ENCODE data around the gene IQGAP2. TPM values are rescaled to one million over a fixed set of nuclear protein-coding genes. Genes with fewer than 3 reads are reported as not detected.

The IQGAP2 gene
- total and polyA plus RNA-seq, 8 donors, result 15.6 to 29.1 (median 17.1) TPM

DNA sequence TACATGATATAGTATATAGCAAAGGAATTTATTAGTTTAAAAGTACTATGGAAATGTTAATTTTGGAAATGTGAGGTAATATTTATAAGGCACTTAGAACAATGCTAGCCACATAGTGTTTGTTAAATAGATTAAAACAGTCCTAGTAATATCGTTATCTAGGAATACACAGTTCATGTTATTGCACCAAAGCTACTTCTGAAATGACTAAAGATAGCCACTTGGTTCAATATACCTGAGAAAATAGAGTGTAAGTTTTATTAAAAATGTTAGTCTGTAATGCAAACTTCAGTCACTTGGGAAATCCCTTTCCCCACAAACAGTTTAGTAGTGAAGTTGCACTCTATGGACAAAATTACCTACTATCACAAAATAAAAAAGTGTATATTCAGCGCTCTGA is 297.5 kb downstream of the IQGAP2 start:
- DNase-seq (no peak), ATAC-seq (no peak)
- Histone ChIP-seq H3K36me3 (peaks cover 0 to 30% of the 10 kb centered on the region in 2 donors), H3K4me1 (peaks cover 0 to 11% of the 10 kb centered on the region in 2 donors), H3K27me3 (no peaks in the 10 kb centered on the region), H3K9me3 (no peaks in the 10 kb centered on the region), H3K4me3 (no peak overlapping the region), H3K27ac (no peak overlapping the region)
- TF ChIP-seq, protein P1, sequence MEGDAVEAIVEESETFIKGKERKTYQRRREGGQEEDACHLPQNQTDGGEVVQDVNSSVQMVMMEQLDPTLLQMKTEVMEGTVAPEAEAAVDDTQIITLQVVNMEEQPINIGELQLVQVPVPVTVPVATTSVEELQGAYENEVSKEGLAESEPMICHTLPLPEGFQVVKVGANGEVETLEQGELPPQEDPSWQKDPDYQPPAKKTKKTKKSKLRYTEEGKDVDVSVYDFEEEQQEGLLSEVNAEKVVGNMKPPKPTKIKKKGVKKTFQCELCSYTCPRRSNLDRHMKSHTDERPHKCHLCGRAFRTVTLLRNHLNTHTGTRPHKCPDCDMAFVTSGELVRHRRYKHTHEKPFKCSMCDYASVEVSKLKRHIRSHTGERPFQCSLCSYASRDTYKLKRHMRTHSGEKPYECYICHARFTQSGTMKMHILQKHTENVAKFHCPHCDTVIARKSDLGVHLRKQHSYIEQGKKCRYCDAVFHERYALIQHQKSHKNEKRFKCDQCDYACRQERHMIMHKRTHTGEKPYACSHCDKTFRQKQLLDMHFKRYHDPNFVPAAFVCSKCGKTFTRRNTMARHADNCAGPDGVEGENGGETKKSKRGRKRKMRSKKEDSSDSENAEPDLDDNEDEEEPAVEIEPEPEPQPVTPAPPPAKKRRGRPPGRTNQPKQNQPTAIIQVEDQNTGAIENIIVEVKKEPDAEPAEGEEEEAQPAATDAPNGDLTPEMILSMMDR (IDR thresholded peaks at IDR 0.05), result no peak
- intact Hi-C loops (cut with DNase I), result no loop called here

DNA sequence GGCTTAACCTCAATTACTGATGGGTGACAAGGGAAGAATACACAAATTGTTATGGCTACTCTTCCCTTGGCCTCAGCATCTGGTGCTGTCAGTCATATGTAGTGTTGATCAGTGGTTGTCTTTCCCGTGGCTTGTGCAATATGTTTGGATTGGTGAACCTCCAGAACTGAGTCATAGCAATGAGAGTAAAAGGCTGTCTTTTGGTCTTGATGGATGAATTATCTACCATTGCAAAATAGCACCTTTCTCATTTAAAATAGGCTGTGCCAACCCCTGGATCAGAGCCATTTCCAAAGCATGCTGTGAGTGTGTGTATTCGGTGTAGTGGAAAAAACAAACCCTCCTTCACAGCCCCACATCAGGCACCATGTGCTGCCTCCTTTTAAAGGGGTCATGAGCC is 298.2 kb downstream of the IQGAP2 start:
- no peaks in the 10 kb centered on the region for H3K9me3 ChIP-seq
- no peak overlapping the region for H3K27ac ChIP-seq
- DNase-seq, result no peak
- peaks cover 0 to 10% of the 10 kb centered on the region in 2 donors for H3K4me1 ChIP-seq
- intact Hi-C loops (cut with DNase I), result no loop called here
- H3K36me3 ChIP-seq, result peaks cover 0 to 24% of the 10 kb centered on the region in 2 donors
- no peaks in the 10 kb centered on the region for H3K27me3 ChIP-seq
- H3K4me3 ChIP-seq, result no peak overlapping the region
- TF ChIP-seq, protein P1 (IDR thresholded peaks at IDR 0.05), result no peak
- ATAC-seq, result peak; percentile 17

DNA sequence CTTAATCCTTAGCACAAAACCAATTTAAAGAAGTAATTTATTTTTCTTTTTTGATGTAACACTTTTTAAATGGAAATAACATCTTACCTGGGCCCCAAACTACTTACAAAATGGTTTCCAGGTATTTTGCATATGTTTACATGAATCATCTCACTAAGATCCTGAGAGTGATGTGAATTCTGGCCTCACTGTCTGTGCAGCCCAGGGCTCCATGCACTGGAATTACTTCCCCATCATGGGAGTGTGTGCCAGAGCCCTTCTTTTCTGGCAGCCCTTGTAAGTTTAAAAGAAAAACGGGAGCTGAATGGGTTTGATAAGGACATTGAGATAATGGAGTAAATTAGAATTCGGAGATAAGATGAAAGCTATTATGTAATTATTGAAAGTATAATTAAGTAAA is 300.6 kb downstream of the IQGAP2 start:
- H3K36me3 ChIP-seq, result peaks cover 0 to 18% of the 10 kb centered on the region in 2 donors
- no peak overlapping the region for H3K27ac ChIP-seq
- H3K4me3 ChIP-seq, result no peak overlapping the region
- H3K4me1 ChIP-seq, result peaks cover 0 to 5% of the 10 kb centered on the region in 2 donors
- no peaks in the 10 kb centered on the region for H3K9me3 ChIP-seq
- H3K27me3 ChIP-seq, result no peaks in the 10 kb centered on the region
- ATAC-seq (no peak), DNase-seq (no peak)
- intact Hi-C loops (cut with DNase I), result no loop called here
- TF ChIP-seq, protein P1 (IDR thresholded peaks at IDR 0.05), result no peak

DNA sequence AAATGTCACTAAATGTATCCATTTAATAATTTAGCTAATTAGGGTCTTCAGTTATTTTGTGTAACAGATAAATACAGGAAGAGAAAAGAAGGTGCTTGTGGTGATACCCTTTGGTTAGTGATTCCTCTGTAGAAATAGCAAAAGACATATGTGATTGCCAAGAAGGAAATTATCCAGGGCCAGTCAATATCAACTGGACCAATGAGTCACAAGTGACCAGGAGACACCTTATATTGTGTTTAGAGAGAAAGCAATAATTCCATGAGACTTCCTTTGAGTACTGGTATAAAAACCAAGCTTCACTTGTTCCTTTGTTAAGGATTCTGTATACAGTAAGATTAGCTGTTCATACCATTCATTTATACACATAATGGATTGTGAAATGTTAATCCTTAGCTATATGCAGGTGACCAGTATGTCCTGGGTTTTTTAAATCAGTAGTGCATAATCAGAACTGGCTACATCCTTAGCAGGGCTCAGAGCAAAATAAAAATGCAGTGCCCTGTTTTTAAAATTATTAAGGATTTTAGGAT is 301.1 kb downstream of the IQGAP2 start:
- Histone ChIP-seq H3K4me1 (peaks cover 0 to 5% of the 10 kb centered on the region in 2 donors), H3K36me3 (peaks cover 0 to 18% of the 10 kb centered on the region in 2 donors), H3K4me3 (no peak overlapping the region), H3K27ac (no peak overlapping the region), H3K9me3 (no peaks in the 10 kb centered on the region), H3K27me3 (no peaks in the 10 kb centered on the region)
- DNase-seq (no peak), ATAC-seq (no peak)
- intact Hi-C loops (cut with DNase I), result no loop called here
- TF ChIP-seq, protein P1 (IDR thresholded peaks at IDR 0.05), result no peak

DNA sequence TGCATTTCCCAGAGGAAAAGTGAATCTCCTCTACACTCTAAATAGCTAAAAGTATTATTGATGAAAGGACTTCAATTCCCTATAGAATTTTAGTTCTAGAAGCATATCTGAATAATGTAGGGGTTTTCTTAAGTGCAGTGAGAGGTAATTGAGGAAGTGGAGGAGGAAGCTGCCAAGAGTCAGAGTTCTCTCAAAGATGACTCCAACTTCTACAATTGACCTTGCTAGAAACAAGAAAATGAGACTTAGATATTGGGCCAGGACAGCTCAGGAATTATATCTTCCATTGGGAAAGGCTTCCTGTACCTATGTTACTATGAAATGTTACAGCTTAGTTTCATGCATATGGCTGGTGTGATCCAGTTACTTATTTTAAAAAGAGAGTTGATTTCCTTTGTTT is 302.5 kb downstream of the IQGAP2 start:
- intact Hi-C loops (cut with DNase I), result no loop called here
- no peaks in the 10 kb centered on the region for H3K27me3 ChIP-seq
- DNase-seq, result no peak
- ATAC-seq, result no peak
- peaks cover 0 to 5% of the 10 kb centered on the region in 2 donors for H3K4me1 ChIP-seq
- H3K36me3 ChIP-seq, result peaks cover 0 to 18% of the 10 kb centered on the region in 2 donors
- H3K27ac ChIP-seq, result no peak overlapping the region
- TF ChIP-seq, protein P1 (IDR thresholded peaks at IDR 0.05), result no peak
- H3K9me3 ChIP-seq, result no peaks in the 10 kb centered on the region
- no peak overlapping the region for H3K4me3 ChIP-seq

Data from left lung (tissue), 10 donors.